HFFc6 (cell line): ENCODE data around the gene EIF2A. TPM values are rescaled to one million over a fixed set of nuclear protein-coding genes. Genes with fewer than 3 reads are reported as not detected.

ENCODE experiments used
- DNase-seq: peaks from one replicate; pipeline ENCODE4 v3.0.0-alpha.2; 2018
- H3K27ac Mint-ChIP-seq: 2 replicates; pipeline ENCODE4 v1.8.0; 2020; ENCODE audit warnings: mild to moderate bottlenecking, mixed read lengths
- H3K27me3 Mint-ChIP-seq: 2 replicates; pipeline ENCODE4 v1.8.0; 2021; ENCODE audit warnings: mild to moderate bottlenecking, moderate library complexity, mixed read lengths; ENCODE audit not compliant: insufficient read depth
- H3K36me3 Mint-ChIP-seq: 2 replicates; pipeline ENCODE4 v1.8.0; 2021; ENCODE audit warnings: low read depth, mixed read lengths
- H3K4me1 Mint-ChIP-seq: 2 replicates; pipeline ENCODE4 v1.8.0; 2020; ENCODE audit warnings: low read depth, mixed read lengths
- H3K4me3 Mint-ChIP-seq: 2 replicates; pipeline ENCODE4 v1.8.0; 2020; ENCODE audit warnings: mild to moderate bottlenecking, moderate library complexity, mixed read lengths
- H3K9me3 Mint-ChIP-seq: 2 replicates; pipeline ENCODE4 v1.8.0; 2020; ENCODE audit warnings: mild to moderate bottlenecking, mixed read lengths
- CTCF ChIP-seq: fragments of 200-600 bp; sonication (generic); IDR thresholded peaks from 2 replicates; pipeline ENCODE4 v1.5.0; 2021; ENCODE audit warnings: antibody characterized with exemption, mild to moderate bottlenecking
- total RNA-seq, 6 experiments: library from RNA; stranded (reverse); fragmentation: NEBNext Ultra II Directional; extraction: Animal tissue kit (Norgen Biotek cat#: 25700); gene quantifications; 2 replicates in 1 of 6; 3 replicates in 5 of 6; pipeline ENCODE4 v1.2.3, GENCODE V29; 2021

Gene EIF2A
- total RNA-seq, 6 experiments from 2014 or later = 69.6 to 85.9 (median 75.0) TPM

- DNase-seq = no peak
- H3K4me1 Mint-ChIP-seq = peaks cover 11% of the 10 kb centered on the region
- no peak overlapping the region for H3K27ac Mint-ChIP-seq
- H3K27me3 Mint-ChIP-seq = no peaks in the 10 kb centered on the region
- TF ChIP-seq CTCF = no peak
- no peaks in the 10 kb centered on the region for H3K36me3 Mint-ChIP-seq
- no peaks in the 10 kb centered on the region for H3K9me3 Mint-ChIP-seq
- H3K4me3 Mint-ChIP-seq = no peak overlapping the region
Measured at GRCh38 chr3:150531775-150532174, 14.8 kb upstream of the EIF2A start.

- Mint-ChIP-seq H3K9me3 (no peaks in the 10 kb centered on the region), H3K4me3 (no peak overlapping the region), H3K36me3 (no peaks in the 10 kb centered on the region), H3K4me1 (no peaks in the 10 kb centered on the region), H3K27ac (no peak overlapping the region), H3K27me3 (no peaks in the 10 kb centered on the region)
- DNase-seq = no peak
- no peak for TF ChIP-seq CTCF
Measured at GRCh38 chr3:150535204-150535603, 11.4 kb upstream of the EIF2A start.

GRCh38 chr3:150538324-150539208, 8.0 kb upstream of the EIF2A start:
- Mint-ChIP-seq H3K4me3 (no peak overlapping the region), H3K27me3 (no peaks in the 10 kb centered on the region), H3K9me3 (no peaks in the 10 kb centered on the region), H3K27ac (no peak overlapping the region), H3K36me3 (peaks cover 11% of the 10 kb centered on the region; the same call in 1 of the 2 replicates), H3K4me1 (peaks cover 17% of the 10 kb centered on the region)
- no peak for DNase-seq
- TF ChIP-seq CTCF = no peak

GRCh38 chr3:150540297-150540696, 6.3 kb upstream of the EIF2A start:
- peaks cover 25% of the 10 kb centered on the region for H3K36me3 Mint-ChIP-seq
- H3K9me3 Mint-ChIP-seq = no peaks in the 10 kb centered on the region
- no peak overlapping the region for H3K4me3 Mint-ChIP-seq
- no peak for TF ChIP-seq CTCF
- no peaks in the 10 kb centered on the region for H3K27me3 Mint-ChIP-seq
- H3K27ac Mint-ChIP-seq = no peak overlapping the region
- peaks cover 29% of the 10 kb centered on the region for H3K4me1 Mint-ChIP-seq
- DNase-seq = no peak

- Mint-ChIP-seq H3K36me3 (peaks cover 29% of the 10 kb centered on the region), H3K27ac (no peak overlapping the region), H3K4me1 (peaks cover 29% of the 10 kb centered on the region), H3K9me3 (no peaks in the 10 kb centered on the region), H3K27me3 (peaks cover 1% of the 10 kb centered on the region; the same call in 1 of the 2 replicates), H3K4me3 (no peak overlapping the region)
- TF ChIP-seq CTCF = no peak
- DNase-seq = no peak
Measured at GRCh38 chr3:150540991-150541390, 5.6 kb upstream of the EIF2A start.
